ENCODE measurements around the gene PDGFB.
A peak's percentile ranks its signal among the peaks of the same experiment; 100 is the strongest.

The PDGFB gene

GRCh38 chr22:39254789-39255298 is 10.1 kb upstream of the PDGFB start:
- DNase-seq, result peak in 1 of 56 donors; percentile 22

- DNase-seq, result no peak
Observed at GRCh38 chr22:39254122-39254521, 9.3 kb upstream of the PDGFB start.

DNA sequence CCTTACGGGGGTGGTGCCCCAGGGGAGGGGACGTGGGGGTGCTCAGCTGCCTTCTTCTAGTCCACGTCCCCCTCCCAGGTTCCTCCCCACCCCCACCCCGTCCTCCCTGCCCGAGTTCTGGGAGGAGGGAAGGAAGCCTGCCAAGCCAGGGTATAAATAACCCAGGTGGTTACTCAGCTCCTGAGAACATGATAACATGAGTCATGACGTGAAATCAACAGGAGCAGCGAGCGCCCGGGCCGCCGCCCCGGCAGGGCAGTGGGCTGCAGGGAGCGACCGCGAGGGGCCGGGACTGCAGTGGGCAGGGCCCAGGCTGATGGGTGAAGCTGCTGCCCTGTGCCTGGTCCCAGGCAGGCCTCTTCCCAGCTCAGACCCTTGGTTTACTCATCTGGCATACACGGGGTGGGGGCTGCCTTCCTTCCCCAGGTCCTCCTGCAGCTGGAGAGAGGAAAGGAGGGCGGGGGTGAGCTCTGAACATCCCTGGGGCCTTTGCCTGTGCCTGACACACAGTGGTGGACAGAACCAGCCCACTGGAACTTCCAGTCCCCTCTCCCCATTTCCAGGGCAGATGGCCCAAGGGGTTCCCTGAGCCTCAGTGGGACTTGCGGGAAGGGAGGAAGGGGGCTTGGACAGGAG is 8.8 kb upstream of the PDGFB start:
- peak in 17 of 56 donors; percentile 20 to 60 (median 42) for DNase-seq

- peak in 2 of 56 donors; percentile 30 to 47 for DNase-seq
Observed at GRCh38 chr22:39252461-39253434, 8.0 kb upstream of the PDGFB start.

DNA sequence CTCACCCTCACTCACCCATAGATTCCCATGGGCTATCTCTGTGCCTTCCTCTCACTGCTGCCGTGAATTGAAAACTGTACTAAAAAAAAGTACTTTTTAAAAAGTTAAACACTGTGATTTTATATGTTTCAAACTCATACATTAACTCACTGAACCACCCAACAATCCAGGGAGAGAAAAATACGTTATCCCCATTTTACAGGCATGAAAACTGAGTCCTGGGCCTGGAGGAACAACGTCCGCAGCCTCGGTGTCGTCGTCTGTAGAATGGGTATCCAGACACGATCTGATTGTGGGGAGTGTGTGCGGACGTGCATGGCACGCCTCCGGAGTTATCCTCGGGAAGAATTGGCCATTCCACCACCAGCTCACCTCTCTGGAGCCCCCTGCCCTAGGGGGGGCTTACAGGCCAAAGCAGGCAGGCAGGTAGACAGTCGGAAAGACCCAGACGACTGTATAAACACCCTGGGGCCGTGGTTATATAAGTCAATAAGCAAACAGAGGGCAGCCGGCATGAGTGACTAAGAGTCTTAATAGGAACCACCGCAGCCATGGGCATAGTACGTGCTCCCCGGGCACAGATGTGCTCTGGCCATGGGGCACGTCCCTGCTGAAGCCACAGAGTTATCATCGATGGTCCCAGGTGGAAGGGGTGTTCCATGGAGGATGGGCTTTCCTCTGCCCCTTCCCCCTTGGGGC is 7.1 kb upstream of the PDGFB start:
- DNase-seq, result no peak

DNA sequence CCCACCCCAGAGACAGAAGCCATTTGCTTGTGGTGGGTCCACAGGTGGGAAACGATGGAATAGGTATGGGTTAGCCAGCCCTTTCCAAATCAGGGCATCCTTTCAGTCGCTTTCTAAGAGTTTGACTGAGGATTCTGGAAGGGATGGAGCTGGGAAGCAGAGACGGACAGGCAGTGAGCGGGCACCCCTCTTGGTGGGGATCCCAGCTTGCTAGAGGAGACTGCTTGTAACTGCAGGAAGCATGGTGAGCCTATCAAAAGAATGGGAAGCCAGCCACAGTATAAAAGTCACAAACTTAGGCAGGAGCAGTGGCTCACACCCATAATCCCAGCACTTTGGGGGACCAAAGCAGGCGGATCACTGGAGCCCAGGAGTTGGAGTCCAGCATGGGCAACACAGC is 6.1 kb upstream of the PDGFB start:
- no peak for DNase-seq

GRCh38 chr22:39250131-39250530 is 5.3 kb upstream of the PDGFB start:
- DNase-seq, result no peak

DNA sequence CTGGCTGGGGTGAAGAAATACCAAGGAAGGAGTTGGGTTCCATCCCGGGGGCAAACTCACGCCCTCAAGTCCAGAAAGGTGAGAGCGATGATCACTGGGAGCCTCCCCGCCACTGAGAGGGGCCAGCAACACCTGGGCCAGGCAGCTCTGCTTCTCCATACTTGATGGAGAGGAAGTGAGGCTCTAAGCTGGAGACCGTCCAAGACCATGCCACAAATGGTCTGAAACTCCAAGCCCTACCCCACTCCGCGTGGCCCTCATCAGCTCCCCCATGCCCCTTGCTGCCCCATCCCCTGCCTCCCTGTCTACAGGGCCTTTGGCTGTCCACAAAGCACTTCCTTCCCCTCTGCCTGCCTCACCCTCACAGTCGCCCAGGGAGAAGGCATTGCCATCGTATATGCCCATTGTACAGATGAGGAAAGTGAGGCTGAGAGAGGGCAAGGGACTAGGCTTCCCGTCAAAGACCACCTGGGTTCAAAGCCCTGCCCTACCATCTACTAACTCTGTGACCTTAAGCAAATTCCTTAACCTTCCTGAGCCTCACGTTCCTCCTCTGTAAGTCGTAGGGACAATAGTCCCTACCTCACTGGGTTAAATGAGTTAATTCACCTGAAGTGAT is 4.4 kb upstream of the PDGFB start:
- peak in 1 of 56 donors; percentile 16 for DNase-seq

GRCh38 chr22:39248254-39248653 is 3.5 kb upstream of the PDGFB start:
- DNase-seq, result no peak

DNA sequence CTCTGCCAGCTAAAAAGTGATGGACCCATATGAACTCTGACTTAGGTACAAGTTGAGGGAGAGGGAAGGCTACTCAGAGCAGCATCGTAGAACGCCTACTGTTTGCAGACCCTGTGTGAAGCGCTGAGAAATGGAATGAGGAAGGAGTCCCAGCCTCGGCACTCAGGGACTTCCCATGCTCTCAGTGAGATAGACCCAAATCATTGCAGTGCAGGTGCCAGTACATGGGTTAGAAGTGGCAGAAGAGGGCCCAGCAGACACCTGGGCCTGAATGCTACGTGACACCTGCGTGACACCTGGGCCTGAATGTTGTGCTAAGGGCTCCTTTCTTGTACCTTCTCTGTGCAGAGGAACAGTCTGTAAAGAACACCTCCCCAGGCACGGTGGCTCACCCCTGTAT is 2.6 kb upstream of the PDGFB start:
- no peak for DNase-seq

DNA sequence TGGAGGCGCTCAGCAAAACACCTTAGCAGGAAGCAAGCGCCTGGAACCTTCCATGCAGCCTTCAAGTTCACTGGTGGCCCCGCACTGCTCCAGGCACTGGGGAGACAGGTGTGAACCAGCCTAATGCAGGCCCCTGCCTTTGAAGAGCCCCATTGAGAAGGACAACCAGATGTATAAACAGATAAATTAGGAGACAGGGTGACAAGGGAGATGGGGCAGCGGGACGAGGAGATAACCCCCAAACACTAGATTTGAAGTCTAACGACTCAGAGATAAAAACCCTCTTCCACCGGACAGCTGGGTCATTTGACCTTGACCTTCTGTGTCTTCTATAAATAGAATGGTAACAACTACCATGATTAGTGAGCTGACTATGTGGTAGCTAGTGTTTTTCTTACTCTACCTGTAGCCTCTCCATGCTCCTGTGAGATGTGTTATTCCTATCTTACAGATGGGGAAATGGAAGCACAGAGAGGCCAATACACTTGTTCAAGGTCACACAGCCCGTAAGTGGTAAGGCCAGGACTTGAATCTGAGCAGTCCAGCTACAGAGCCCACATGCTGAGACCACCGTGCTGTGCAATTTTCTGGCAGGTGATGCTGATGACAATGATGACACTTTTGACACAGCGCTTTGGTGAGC is 2.0 kb upstream of the PDGFB start:
- no peak for DNase-seq

DNA sequence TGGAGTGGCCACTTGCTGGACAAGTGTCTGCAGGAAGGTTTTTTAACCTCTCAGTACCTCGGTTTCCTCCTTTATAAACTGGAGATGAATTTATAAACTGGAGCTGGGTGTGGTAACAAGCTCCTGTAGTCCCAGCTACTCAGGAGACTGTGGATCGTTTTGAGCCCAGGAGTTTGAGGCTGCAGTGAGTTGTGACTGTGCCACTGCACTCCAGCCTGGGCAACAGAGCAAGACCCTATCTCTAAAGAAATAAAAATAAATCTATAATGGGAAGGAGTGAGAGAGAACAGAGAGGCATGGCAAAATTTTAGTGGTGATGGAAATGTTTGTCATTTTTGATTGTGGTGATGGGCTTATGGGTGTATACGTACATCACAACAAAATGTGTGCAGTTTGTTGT is 1.4 kb upstream of the PDGFB start:
- DNase-seq, result no peak

GRCh38 chr22:39245130-39246039 is 603 bp upstream of the PDGFB start:
- DNase-seq, result peak in 23 of 56 donors; percentile 17 to 78 (median 36)

DNA sequence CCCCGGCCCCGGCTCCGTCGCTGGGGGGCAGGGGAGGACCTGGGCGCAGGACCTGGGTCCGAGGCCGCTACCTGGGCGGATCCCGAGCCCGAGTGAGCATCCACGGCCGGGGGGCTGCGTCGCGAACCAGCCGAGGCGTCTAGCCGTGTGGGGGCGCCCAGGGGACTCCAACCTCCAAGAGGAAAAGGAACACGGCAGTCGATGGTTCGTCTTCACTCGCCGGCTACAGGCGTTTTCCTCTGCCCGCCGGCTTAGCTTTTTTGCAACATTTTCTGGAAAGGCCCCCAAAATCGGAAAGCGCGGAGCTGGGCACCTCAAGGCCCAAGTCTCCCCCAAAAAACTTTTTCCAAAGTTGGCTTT is 666 bp downstream of the PDGFB start:
- no peak for DNase-seq

GRCh38 chr22:39243439-39244135 is 1.2 kb downstream of the PDGFB start:
- no peak for DNase-seq

DNA sequence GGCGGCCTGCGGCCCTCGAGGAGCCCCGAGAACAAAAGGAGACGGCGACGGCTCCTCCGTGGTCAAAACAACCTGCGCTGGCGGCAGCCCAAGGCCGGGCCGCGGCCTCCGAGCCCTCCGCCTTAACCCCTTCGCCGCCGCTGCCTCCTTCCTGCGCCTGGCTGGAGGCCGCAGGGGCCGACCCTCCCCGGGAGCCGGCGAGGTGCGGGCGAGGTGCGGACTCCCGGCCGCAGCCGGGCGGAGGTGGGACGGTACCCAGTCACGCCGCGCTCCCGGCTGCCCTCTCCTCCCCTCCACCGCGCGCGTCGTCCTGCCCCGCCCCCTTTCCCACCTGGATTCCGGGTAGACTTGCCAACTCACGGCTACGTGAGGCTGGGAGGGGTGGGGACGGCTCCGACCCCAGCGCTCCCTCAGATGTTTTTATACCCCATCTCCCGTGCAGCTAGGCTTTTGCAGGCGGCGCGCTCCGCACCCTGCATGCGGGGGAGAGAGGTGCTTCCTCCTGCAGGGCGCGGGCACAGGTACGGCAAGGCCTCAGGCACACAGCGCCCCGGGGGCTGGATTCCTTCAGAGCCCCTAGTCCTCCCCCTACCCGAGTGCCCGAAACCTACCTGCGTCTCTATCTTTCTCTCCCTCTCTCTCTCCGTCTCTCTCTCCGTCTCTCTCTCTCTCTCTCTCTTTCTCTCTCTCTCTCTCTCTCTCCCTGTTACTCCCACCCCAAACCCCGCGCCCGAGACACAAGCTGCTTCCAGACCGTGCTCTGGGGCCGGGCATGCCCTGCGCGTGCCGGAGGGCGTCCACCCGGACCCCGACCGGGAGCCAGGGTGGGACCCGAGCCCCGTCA is 2.0 kb downstream of the PDGFB start:
- peak in 1 of 56 donors; percentile 38 for DNase-seq

GRCh38 chr22:39241794-39242594 is 2.8 kb downstream of the PDGFB start:
- peak in 1 of 56 donors; percentile 19 for DNase-seq

Data from amygdala (tissue), 56 donors.